Stimulated activated CD4-positive, alpha-beta T cell treated with anti-CD3 and anti-CD28 coated beads, Interleukin-1b, Interleukin-23, amount 100 ng/mL, for 24 hours (primary cell): Measurements from ENCODE around the gene SEMA4G.
"Not testable (repeated sequence)": the region's sequence is repeated elsewhere in the genome, so short reads cannot be mapped to it uniquely, and the experiment has no call there.

Source experiments
- DNase-seq, 4 experiments: peaks; one replicate each; pipeline ENCODE4 v3.0.0-alpha.2; 2020; ENCODE audit warnings: low read depth in 4 of 4, low spot score in 1 of 4

The SEMA4G gene

GRCh38 chr10:100970914-100971811 lies 1.9 kb downstream of the SEMA4G start:
- no peak for DNase-seq

- no peak for DNase-seq
Measured at GRCh38 chr10:100972115-100972903, 3.0 kb downstream of the SEMA4G start.

GRCh38 chr10:100972904-100973535 lies 3.7 kb downstream of the SEMA4G start:
- no peak for DNase-seq

GRCh38 chr10:100975397-100975796 lies 6.1 kb downstream of the SEMA4G start:
- not testable (repeated sequence) for DNase-seq

- no peak for DNase-seq
Measured at GRCh38 chr10:100976906-100977305, 7.6 kb downstream of the SEMA4G start.

- no peak for DNase-seq
Measured at GRCh38 chr10:100977436-100977835, 8.1 kb downstream of the SEMA4G start.

- no peak for DNase-seq
Measured at GRCh38 chr10:100978121-100978900, 9.0 kb downstream of the SEMA4G start.

GRCh38 chr10:100978901-100979195 lies 9.5 kb downstream of the SEMA4G start:
- DNase-seq, result no peak

GRCh38 chr10:100979791-100980272 lies 10.5 kb downstream of the SEMA4G start:
- no peak for DNase-seq

GRCh38 chr10:100980311-100980710 lies 11.0 kb downstream of the SEMA4G start:
- no peak for DNase-seq

GRCh38 chr10:100980711-100981110 lies 11.4 kb downstream of the SEMA4G start:
- DNase-seq, result no peak

GRCh38 chr10:100981178-100981772 lies 12.0 kb downstream of the SEMA4G start:
- DNase-seq, result no peak

- no peak for DNase-seq
Measured at GRCh38 chr10:100982916-100983830, 13.9 kb downstream of the SEMA4G start.

- no peak for DNase-seq
Measured at GRCh38 chr10:100983868-100984671, 14.8 kb downstream of the SEMA4G start.

GRCh38 chr10:100984672-100985177 lies 15.4 kb downstream of the SEMA4G start:
- no peak for DNase-seq

- DNase-seq, result no peak
Measured at GRCh38 chr10:100985336-100985735, 16.0 kb downstream of the SEMA4G start.

- DNase-seq, result no peak
Measured at GRCh38 chr10:100986623-100986951, 17.3 kb downstream of the SEMA4G start.

- DNase-seq, result peak; percentile 76 to 79 (median 78)
Measured at GRCh38 chr10:100986952-100987684, 17.8 kb downstream of the SEMA4G start, which contains the start of the genes MRPL43 and TWNK. TSS of gene MRPL43 (minus strand) at chr10:100987497. CDS start at chr10:100987443, 54 bp downstream. TSS of gene TWNK (plus strand) at chr10:100987543. CDS start at chr10:100988211, 668 bp downstream.
